Endometrium (tissue), 2 donors: ENCODE results near the gene SDF4.

Experiments used
- FAIRE-seq: peaks from 2 replicates; lab custom pipeline; 2012; peaks lifted over from hg19 to GRCh38; lab: Jason Lieb, UNC
- donor health status: control.
- donor health status: control.

The SDF4 gene

GRCh38 chr1:1212780-1213344 lies 18.9 kb downstream of the SDF4 start:
- no peak for FAIRE-seq

GRCh38 chr1:1211541-1212441 lies 20.0 kb downstream of the SDF4 start:
- FAIRE-seq: no peak

- no peak for FAIRE-seq
These were observed 20.9 kb downstream of the SDF4 start for GRCh38 chr1:1210726-1211540.

DNA sequence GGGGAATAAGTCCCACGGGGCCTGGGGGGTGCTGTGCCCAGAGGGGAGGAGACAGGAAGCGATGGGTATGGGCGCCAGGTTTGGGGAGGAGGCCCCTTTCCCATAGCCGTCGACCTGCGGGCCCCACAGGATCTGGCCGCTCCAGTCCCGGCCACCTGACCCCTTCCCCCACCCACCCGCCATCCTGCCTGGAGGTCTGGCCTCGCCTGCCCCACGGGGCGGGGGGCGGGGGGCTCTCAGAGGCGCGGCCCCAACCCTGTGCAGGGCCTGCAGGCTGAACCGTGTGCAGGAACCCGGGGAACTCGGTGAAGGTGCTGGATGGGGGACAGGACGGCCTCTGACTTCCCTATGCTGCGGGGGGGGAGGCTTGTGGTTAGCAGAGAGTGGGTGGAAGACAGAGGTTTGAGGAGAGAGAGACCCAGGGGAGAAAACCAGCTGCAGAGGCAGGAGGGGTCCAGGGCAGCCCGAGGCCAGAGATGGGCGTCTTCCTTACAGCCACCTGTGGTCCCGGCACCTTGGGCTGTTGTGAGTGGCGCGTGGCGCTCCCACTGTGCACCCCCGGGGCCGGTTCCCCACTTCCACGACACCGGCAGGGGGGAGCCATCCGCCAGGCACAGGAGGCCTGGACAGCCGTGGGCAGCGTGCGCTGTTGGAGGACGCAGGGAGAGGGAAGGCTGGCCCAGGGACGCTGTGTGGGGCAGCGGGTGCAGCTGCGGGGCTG lies 22.9 kb downstream of the SDF4 start:
- FAIRE-seq: no peak

GRCh38 chr1:1207571-1207892 lies 24.3 kb downstream of the SDF4 start:
- no peak for FAIRE-seq

DNA sequence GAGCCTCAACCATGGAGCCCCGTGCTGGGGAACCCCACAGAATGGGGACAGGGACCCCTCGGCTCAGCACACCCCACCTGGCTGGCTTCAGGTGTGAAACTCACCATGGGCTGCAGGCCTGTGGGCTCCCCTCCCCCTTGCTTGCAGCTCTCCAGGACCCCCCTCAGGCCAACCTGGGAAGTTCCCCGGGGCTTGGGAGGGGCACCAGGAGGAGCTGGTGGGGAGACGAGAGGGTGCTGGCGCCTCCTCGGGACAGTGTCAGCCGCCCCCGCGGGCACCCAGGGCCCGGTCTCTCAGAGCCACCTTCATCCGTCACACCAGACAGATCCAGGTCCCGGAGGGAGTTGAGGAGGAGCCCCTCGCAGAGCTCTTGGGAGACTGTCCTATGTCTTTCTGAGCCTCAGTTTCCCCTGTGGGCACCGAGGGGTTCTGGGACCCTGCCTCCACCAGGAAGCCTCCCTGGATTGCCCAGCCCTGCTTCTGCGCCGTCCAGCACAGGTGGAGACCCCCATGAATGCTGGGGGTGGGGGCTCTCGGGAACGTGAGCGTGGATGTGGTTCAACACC lies 24.8 kb downstream of the SDF4 start:
- FAIRE-seq: no peak

- no peak for FAIRE-seq
These were observed 25.3 kb downstream of the SDF4 start, which contains the start of gene TNFRSF18 for GRCh38 chr1:1206376-1206965. TSS of gene TNFRSF18 (minus strand) at chr1:1206592. CDS start at chr1:1206571, 21 bp downstream.

- FAIRE-seq: no peak
These were observed 25.9 kb downstream of the SDF4 start for GRCh38 chr1:1205769-1206375.

DNA sequence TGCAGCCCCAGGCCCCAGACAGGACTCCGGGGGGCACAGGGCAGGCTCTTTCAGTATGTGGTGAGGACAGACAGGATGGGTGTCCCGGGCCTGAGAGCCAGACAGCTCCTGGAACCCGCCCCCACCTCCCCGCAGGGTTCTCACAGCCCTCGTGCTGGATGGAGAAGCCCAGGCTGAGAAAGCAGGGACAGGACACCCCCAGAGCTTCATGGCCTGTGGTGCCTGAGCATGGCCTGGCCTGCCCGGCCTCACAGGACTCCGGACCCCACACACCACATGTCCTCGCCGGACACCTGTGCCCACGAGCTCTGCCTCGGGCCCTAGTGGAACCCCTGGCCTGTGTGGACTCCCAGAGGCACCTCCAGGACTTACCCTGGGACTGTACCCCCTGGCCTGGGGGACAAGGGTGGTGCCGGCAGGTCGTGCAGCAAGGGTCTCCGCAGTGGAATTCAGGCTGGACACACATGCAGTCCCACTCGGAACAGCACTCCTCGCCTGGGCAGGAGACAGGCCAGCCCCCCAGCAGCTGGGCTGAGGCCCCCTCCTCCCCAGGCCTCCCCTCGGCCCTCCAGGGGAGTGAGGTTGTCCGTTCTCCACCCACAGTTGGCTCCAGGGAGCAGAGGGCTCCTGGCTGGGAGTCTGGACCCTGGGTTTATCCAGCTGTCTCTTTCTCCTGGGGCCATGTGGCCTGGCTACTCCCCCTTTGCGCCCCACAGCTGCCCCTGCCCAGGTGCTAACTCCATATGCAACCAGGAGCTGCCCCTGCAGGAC lies 26.6 kb downstream of the SDF4 start:
- no peak for FAIRE-seq

- no peak for FAIRE-seq
These were observed 27.3 kb downstream of the SDF4 start for GRCh38 chr1:1204425-1204920.

DNA sequence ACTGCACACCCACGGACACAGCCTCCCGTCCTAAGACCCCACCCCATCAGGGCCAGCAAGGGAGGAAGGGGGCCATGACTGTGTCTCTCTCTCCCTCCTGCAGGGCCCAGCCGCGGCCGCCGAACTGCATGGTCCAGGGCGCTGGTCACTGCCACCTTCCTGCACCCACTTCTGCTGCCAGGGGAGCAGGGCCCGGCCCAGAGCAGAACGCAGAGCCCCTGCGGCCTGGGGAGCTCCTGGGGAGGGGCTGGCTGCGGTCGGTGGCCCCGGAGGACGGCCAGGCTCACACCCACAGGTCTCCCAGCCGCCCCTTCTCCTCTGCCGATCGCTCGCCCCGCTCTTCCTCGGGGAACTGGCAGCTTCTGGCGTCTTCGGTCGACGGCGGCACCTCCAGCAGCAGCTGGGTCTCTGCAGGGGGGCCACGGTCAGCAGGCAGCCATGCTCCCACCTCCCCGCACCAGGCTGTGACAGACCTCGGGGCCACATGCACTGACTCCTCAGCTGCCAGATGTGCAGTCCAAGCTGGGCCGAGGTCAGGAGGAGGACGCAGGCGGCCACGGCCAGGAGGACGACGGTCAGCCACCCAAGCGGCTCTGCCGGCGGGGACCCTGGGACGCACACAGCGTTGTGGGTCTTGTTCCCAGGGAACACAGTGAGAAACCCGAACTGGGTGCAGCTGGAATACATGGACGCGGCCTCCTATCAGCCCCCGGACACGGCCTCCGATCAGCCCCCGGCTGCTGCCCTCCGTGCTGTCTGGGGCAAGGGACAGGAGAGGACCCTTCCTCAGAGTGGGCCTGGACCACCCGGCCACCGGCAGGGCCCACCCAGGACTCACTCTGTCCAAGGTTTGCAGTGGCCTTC lies 28.0 kb downstream of the SDF4 start:
- no peak for FAIRE-seq

DNA sequence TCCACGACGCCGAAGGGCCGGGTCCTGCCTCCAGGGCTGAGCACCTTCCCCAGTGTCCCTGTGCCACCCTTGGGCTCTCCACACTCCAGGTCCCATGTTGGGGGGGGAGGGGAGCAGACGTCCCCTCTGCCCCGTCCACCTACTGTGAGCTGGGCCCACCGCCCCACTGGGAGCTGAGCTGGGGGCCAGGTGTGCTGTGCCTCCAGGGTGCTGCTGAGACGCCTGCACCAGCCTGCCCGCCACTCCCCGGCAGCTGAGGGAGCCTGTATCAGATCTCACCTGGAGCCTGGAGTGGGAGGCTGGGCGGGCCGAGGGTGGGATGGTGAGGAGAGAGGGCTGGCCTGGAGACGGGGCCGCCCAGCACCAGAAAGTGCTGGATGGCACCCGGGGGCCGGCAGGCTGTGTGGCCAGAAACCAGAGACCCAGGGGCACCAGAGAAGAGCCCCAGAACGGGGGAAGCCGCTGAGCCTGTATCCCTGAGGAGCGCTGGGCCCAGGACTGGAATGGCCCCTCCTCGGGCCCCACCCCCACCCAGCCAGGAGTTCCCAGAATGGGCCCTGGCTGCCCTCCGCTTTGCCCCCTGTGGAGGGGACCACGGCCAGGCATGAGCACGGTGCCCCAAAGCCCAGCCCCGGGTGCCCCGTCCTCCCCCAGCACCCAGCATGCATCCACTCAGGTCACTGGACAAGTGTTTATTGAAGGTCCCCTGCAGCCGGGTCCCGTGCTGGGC lies 28.8 kb downstream of the SDF4 start:
- FAIRE-seq: no peak

GRCh38 chr1:1200876-1201810 lies 30.7 kb downstream of the SDF4 start:
- FAIRE-seq: no peak

- FAIRE-seq: no peak
These were observed 31.6 kb downstream of the SDF4 start for GRCh38 chr1:1199961-1200875.

GRCh38 chr1:1199141-1199960 lies 32.5 kb downstream of the SDF4 start:
- no peak for FAIRE-seq
